Thoracic aorta (tissue), 2 donors: ENCODE results near the gene CAPN7. TPM values are rescaled to one million over a fixed set of nuclear protein-coding genes. Genes with fewer than 3 reads are reported as not detected.

Experiments used
- ATAC-seq: fragments of 150-250 bp; one replicate; pipeline ENCODE4 v1.8.0; 2017; ENCODE audit warnings: low read depth; ENCODE audit not compliant: insufficient number of reproducible peaks, low FRiP score
- DNase-seq: peaks from one replicate; pipeline ENCODE4 v3.0.0-alpha.2; 2020; ENCODE audit warnings: low spot score
- H3K27ac ChIP-seq, 2 donors: fragments of 200-600 bp; sonication (generic); 1 replicate in 1 of 2; 2 replicates in 1 of 2; pipeline ENCODE4 v1.5.1; 2016; ENCODE audit warnings: mild to moderate bottlenecking in 2 of 2, moderate library complexity in 2 of 2
- H3K27me3 ChIP-seq: fragments of 200-600 bp; sonication (generic); replicated peaks from 2 replicates; pipeline ENCODE4 v1.6.0; 2016; ENCODE audit warnings: mild to moderate bottlenecking; ENCODE audit not compliant: insufficient read depth
- H3K36me3 ChIP-seq: fragments of 200-600 bp; sonication (generic); one replicate; pipeline ENCODE4 v1.5.1; 2016
- H3K4me1 ChIP-seq, 2 donors: fragments of 200-600 bp; sonication (generic); 1 replicate in 1 of 2; 2 replicates in 1 of 2; pipeline versions ENCODE4 v1.5.1 to v1.6.0; 2016; ENCODE audit warnings: low read depth in 2 of 2, mild to moderate bottlenecking in 1 of 2; ENCODE audit not compliant: control insufficient read depth in 1 of 2
- H3K4me3 ChIP-seq: fragments of 200-600 bp; sonication (generic); 2 replicates; pipeline ENCODE4 v1.5.1; 2016; ENCODE audit warnings: mild to moderate bottlenecking
- H3K9me3 ChIP-seq: fragments of 200-600 bp; sonication (generic); 2 replicates; pipeline ENCODE4 v1.5.1; 2016
- total RNA-seq, 2 donors: library from RNA; depleted of rRNA; stranded (reverse); fragments of >200 nt; gene quantifications; one replicate each; pipeline versions ENCODE4 v1.1.0 to v1.2.3, GENCODE V29; 2016
- TF ChIP-seq, protein P1 (sequence below): fragments of 200-600 bp; sonication (generic); IDR thresholded peaks from one replicate; pipeline ENCODE4 v1.5.1; 2019; ENCODE audit warnings: antibody characterized with exemption

Gene CAPN7
- total RNA-seq, 2 donors from 2014 or later = 40.1 to 73.8 TPM

DNA sequence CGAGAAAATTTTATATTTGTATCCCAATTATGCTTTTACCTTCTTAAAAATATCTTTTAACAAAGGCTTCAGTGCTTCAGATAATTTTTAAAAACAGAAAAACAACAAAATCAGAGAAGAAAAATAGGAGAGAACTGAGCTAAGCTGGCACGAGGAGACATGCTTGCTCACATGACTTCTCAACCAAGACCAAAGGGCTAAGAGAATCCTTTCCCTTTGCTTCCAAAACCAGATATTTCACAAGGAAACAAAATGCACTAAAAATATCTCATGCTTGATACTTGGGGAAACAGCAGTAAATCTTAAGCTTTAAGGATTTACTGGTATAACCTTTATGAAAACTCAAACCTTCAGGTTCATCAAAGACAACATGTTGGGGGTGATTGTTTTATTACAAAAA is 58.4 kb downstream of the CAPN7 start:
- Histone ChIP-seq H3K27ac (no peak overlapping the region), H3K4me1 (peaks cover 12 to 32% of the 10 kb centered on the region in 2 donors), H3K36me3 (peaks cover 13% of the 10 kb centered on the region), H3K9me3 (no peaks in the 10 kb centered on the region), H3K27me3 (no peaks in the 10 kb centered on the region), H3K4me3 (no peak overlapping the region)
- DNase-seq (no peak), ATAC-seq (no peak)
- TF ChIP-seq, protein P1, sequence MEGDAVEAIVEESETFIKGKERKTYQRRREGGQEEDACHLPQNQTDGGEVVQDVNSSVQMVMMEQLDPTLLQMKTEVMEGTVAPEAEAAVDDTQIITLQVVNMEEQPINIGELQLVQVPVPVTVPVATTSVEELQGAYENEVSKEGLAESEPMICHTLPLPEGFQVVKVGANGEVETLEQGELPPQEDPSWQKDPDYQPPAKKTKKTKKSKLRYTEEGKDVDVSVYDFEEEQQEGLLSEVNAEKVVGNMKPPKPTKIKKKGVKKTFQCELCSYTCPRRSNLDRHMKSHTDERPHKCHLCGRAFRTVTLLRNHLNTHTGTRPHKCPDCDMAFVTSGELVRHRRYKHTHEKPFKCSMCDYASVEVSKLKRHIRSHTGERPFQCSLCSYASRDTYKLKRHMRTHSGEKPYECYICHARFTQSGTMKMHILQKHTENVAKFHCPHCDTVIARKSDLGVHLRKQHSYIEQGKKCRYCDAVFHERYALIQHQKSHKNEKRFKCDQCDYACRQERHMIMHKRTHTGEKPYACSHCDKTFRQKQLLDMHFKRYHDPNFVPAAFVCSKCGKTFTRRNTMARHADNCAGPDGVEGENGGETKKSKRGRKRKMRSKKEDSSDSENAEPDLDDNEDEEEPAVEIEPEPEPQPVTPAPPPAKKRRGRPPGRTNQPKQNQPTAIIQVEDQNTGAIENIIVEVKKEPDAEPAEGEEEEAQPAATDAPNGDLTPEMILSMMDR = no peak

DNA sequence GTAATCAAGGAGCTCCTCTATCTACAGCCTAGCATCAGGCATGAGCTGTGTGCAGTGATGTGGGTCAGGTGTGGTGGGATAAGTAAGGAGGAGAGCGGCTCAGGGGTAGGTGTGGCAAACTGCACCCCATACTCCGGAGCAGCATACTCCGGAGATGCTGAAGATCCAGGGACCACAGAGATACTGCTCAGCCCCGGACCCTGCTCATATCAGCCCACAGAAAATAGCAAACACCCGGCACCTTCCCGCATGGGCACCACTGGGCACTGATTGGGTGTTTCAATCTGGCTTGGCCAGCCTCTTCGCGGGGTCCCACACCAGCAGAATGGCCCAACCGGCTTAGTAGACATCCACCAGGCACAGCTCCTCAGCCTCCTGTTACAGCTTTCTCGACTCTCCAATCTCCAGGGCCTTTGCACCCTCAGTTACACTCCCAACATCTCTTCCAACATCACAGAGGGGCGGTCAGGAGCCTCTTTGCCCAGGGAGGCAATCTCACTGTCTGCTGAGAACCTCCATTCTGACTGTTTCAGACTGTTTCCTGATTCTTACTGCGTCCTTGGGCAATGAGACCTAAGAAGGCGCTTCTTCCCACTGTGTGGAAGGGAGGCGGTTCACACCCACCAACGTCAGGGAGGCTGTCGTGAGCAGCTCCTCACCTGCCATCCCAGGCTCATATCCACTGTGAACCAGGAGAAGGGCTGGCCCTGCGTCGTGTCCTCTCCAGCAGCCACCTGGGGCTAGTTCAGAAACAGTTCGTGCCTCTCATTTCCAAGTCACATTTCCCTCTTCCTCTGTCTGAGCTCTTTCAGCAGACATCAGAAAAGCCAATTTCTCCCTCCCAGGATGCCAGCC is 59.8 kb downstream of the CAPN7 start:
- Histone ChIP-seq H3K4me3 (no peak overlapping the region), H3K36me3 (no peaks in the 10 kb centered on the region), H3K27me3 (no peaks in the 10 kb centered on the region), H3K9me3 (no peaks in the 10 kb centered on the region), H3K4me1 (peaks cover 21 to 41% of the 10 kb centered on the region in 2 donors), H3K27ac (no peak overlapping the region)
- DNase-seq (no peak), ATAC-seq (no peak)
- TF ChIP-seq, protein P1 = no peak

DNA sequence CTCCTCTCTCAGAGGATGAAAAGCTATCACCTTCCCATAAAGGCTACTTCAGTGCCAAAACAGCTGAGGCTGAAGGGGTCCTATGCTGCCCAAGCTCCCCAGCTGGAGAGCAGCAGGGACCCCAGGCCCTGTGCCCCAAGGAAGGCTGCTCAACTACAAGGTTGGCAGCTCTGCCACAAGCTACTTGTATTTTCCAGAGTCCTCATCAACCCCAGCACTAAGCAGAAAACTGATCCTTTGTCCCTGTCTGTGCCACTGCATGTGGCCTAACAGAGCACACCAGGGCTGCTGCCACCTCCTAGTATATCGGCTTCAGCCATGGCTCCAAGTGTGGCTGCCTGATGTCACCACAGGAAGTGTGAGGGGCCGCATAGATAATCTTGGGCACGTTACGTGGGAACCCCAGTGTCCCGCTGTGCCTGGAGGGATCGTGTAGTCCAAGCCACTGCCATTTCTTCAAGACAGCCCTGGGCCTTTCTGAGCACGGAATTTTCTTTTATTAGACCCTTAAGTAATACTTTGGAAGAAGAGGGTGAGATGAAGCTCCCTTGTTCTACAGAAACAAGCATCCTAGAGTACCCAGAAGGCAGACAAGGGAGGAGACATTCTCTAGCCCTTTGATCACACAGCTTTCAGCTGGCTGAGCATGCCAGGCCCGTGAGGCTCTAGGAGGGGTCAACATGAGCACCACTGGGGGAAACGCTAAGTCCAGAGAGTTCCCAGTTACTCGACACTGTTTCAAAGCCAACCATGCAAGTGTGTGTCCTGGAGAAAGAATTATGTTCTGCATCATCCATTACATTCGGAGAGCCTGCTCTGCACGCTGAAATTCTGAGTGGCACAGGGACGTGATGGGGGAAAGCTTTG is 60.7 kb downstream of the CAPN7 start:
- peaks cover 21 to 41% of the 10 kb centered on the region in 2 donors for H3K4me1 ChIP-seq
- no peaks in the 10 kb centered on the region for H3K36me3 ChIP-seq
- TF ChIP-seq, protein P1 = no peak
- H3K4me3 ChIP-seq = no peak overlapping the region
- DNase-seq (no peak), ATAC-seq (no peak)
- H3K27me3 ChIP-seq = no peaks in the 10 kb centered on the region
- H3K9me3 ChIP-seq = no peaks in the 10 kb centered on the region
- no peak overlapping the region for H3K27ac ChIP-seq

DNA sequence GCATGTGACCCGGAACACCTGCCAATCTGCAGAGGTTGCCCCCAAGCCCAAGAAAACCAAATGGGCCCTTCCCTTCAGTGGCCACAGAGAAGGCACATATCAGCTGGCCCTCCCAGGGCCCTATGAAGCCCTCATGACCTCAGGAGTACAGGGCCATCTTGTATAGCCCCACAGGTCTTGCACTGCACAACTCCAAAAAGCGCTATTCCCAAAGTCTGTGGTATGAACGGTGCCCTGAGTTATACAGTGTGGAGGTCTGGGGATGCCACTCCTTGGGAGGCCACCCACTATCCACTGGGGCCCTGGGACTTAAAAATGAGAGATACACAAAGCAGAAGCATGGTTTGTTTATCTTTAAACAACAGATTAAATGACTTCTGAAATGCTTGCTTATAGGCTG is 61.5 kb downstream of the CAPN7 start:
- Histone ChIP-seq H3K27me3 (no peaks in the 10 kb centered on the region), H3K4me1 (peaks cover 21 to 41% of the 10 kb centered on the region in 2 donors), H3K4me3 (no peak overlapping the region), H3K36me3 (no peaks in the 10 kb centered on the region), H3K9me3 (no peaks in the 10 kb centered on the region), H3K27ac (no peak overlapping the region)
- TF ChIP-seq, protein P1 = no peak
- DNase-seq (no peak), ATAC-seq (no peak)

DNA sequence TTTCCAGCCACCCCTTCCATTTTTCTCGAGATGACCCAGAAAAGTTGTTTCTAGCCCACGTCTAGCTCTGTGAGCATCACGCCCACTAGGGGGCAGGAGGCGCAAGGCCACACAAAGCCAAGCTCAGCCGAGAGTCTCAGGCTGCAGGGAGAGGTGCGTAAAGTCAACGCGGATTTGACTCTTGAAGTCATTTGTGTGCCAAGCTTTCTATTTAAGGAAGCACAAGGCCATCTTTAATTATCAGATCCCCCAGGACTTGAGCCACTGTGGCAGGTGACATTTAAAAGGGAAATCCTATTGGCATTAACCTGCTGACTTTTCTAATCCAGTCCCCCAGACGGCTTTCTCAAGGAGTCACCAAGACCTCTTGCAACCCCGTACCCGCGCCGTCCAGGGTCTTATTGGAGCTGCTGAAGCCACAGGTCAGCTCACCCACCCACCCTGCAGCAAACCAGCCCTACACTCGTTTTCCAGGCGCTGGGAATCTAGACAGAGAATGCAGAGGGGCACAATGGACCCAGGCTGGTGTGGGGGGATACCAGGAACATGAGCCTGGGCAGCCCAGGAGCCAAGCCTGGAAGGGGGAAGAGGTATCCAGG is 62.1 kb downstream of the CAPN7 start:
- TF ChIP-seq, protein P1 = peak; percentile 87
- DNase-seq = peak; percentile 55
- ATAC-seq = peak; percentile 59
- H3K36me3 ChIP-seq = no peaks in the 10 kb centered on the region
- H3K27ac ChIP-seq = peak overlapping the region in 1 of 2 donors; percentile 83
- no peaks in the 10 kb centered on the region for H3K27me3 ChIP-seq
- H3K4me3 ChIP-seq = peak overlapping the region; percentile 26
- peaks cover 21 to 41% of the 10 kb centered on the region in 2 donors for H3K4me1 ChIP-seq
- no peaks in the 10 kb centered on the region for H3K9me3 ChIP-seq
